PC-3 (cell line): ENCODE results near the gene DMD. TPM values are rescaled to one million over a fixed set of nuclear protein-coding genes. Genes with fewer than 3 reads are reported as not detected.
A peak's percentile ranks its signal among the peaks of the same experiment; 100 is the strongest.

ENCODE experiments used
- ATAC-seq: fragments of 200-7000 bp; cut with Tn5 transposase; 2 replicates; pipeline ENCODE4 v1.9.1; 2020; ENCODE audit warnings: mild to moderate bottlenecking, moderate library complexity
- BruUV-seq: library from RNA; stranded (reverse); fragments of 400-500 nt; replicated peaks from 2 replicates; lab custom pipeline; 2021; lab: Mats Ljungman, UMichigan
- CTCF ChIA-PET: fragments of 300-600 bp; sonication (Branson Sonifier 250); formaldehyde crosslinking; loops from one replicate; lab custom pipeline; 2022; ENCODE audit warnings: antibody characterized with exemption; lab: Charles Lee
- POLR2A ChIA-PET: fragments of 300-600 bp; sonication (Branson Sonifier 250); formaldehyde crosslinking; loops from one replicate; lab custom pipeline; 2022; ENCODE audit warnings: antibody characterized with exemption; ENCODE audit not compliant: unreplicated experiment; lab: Charles Lee
- DNase-seq: peaks from one replicate; pipeline ENCODE4 v3.0.0-alpha.2; 2015
- H2AFZ ChIP-seq: fragments of 300-600 bp; sonication (generic); 2 replicates; pipeline ENCODE4 v1.6.0; 2016; ENCODE audit warnings: antibody characterized with exemption, low read length
- H3F3A ChIP-seq: fragments of 300-600 bp; sonication (generic); one replicate; pipeline ENCODE4 v1.6.0; 2017; ENCODE audit warnings: antibody characterized with exemption, low read length, control low read depth, mild to moderate bottlenecking; ENCODE audit not compliant: unreplicated experiment
- H3K27ac ChIP-seq: fragments of 300-600 bp; sonication (generic); 2 replicates; pipeline ENCODE4 v1.5.1; 2016; ENCODE audit warnings: mild to moderate bottlenecking, low read length
- H3K27me3 ChIP-seq: fragments of 300-600 bp; sonication (generic); 2 replicates; pipeline ENCODE4 v1.6.1; 2016; ENCODE audit warnings: low read length, mixed read lengths
- H3K36me3 ChIP-seq: fragments of 300-600 bp; sonication (generic); 2 replicates; pipeline ENCODE4 v1.6.1; 2016; ENCODE audit warnings: low read depth, mixed run types, low read length, mixed read lengths
- H3K4me1 ChIP-seq: fragments of 300-600 bp; sonication (generic); 2 replicates; pipeline ENCODE4 v1.5.1; 2016; ENCODE audit warnings: low read length; ENCODE audit not compliant: insufficient read depth
- H3K4me2 ChIP-seq: fragments of 300-600 bp; sonication (generic); 2 replicates; pipeline ENCODE4 v1.6.0; 2016; ENCODE audit warnings: low read length
- H3K4me3 ChIP-seq: fragments of 300-600 bp; sonication (generic); 2 replicates; pipeline ENCODE4 v1.5.1; 2016; ENCODE audit warnings: mild to moderate bottlenecking, low read length, mixed read lengths
- H3K79me2 ChIP-seq: fragments of 300-600 bp; sonication (generic); 2 replicates; pipeline ENCODE4 v1.6.1; 2017; ENCODE audit warnings: low read length, mixed read lengths
- H3K9ac ChIP-seq: fragments of 300-600 bp; sonication (generic); 2 replicates; pipeline ENCODE4 v1.6.0; 2016; ENCODE audit warnings: mild to moderate bottlenecking, low read length
- H3K9me2 ChIP-seq: fragments of 300-600 bp; sonication (generic); replicated peaks from 2 replicates; pipeline ENCODE4 v1.6.1; 2016; ENCODE audit warnings: mixed run types, low read length, mixed read lengths
- H3K9me3 ChIP-seq: fragments of 300-600 bp; sonication (generic); 2 replicates; pipeline ENCODE4 v1.6.1; 2016; ENCODE audit warnings: low read length, mixed read lengths
- H4K20me1 ChIP-seq: fragments of 300-600 bp; sonication (generic); 2 replicates; pipeline ENCODE4 v1.6.1; 2016; ENCODE audit warnings: low read length, mixed read lengths
- CTCF ChIP-seq: fragments of 300-600 bp; sonication (generic); conservative IDR thresholded peaks from 2 replicates; pipeline ENCODE4 v1.5.1; 2017; ENCODE audit warnings: antibody characterized with exemption, low read depth, mild to moderate bottlenecking, low read length
- EZH2 ChIP-seq: fragments of 300-600 bp; sonication (generic); IDR thresholded peaks from one replicate; pipeline ENCODE4 v1.6.1; 2017; ENCODE audit warnings: antibody characterized with exemption, mild to moderate bottlenecking, low read length; ENCODE audit not compliant: unreplicated experiment
- EZH2phosphoT487 ChIP-seq: fragments of 300-600 bp; sonication (generic); IDR thresholded peaks from 2 replicates; pipeline ENCODE4 v1.6.1; 2018; ENCODE audit warnings: mild to moderate bottlenecking, antibody characterized with exemption, low read length, borderline replicate concordance
- intact Hi-C: fragments of 100-400 bp; cut with micrococcal nuclease; formaldehyde crosslinking; loops from 2 replicates; pipeline ENCODE4 v1.9.0; 2023
- total RNA-seq: library from RNA; depleted of rRNA; stranded (reverse); fragments of >200 nt; gene quantifications from 2 replicates; pipeline ENCODE4 v1.2.3, GENCODE V29; 2014

The DMD gene
- total RNA-seq, 1 experiment from 2014 or later = not detected

GRCh38 chrX:31629195-31629594 lies 1582.2 kb downstream of the DMD start:
- Histone ChIP-seq H3K9me2 (no peaks in the 10 kb centered on the region), H2AFZ (no peak overlapping the region), H3K4me2 (no peak overlapping the region), H3K4me3 (no peak overlapping the region), H4K20me1 (no peaks in the 10 kb centered on the region), H3K27ac (no peak overlapping the region), H3F3A (no peaks in the 10 kb centered on the region), H3K9me3 (no peaks in the 10 kb centered on the region), H3K36me3 (no peaks in the 10 kb centered on the region), H3K79me2 (no peaks in the 10 kb centered on the region), H3K9ac (no peak overlapping the region), H3K4me1 (no peaks in the 10 kb centered on the region), H3K27me3 (no peaks in the 10 kb centered on the region)
- BruUV-seq = no TSS peak
- POLR2A ChIA-PET = no interaction called here
- ATAC-seq (no peak), DNase-seq (no peak)
- TF ChIP-seq EZH2 (no peak), CTCF (no peak), EZH2phosphoT487 (no peak)
- CTCF ChIA-PET = no interaction called here
- intact Hi-C loops = no loop called here

DNA sequence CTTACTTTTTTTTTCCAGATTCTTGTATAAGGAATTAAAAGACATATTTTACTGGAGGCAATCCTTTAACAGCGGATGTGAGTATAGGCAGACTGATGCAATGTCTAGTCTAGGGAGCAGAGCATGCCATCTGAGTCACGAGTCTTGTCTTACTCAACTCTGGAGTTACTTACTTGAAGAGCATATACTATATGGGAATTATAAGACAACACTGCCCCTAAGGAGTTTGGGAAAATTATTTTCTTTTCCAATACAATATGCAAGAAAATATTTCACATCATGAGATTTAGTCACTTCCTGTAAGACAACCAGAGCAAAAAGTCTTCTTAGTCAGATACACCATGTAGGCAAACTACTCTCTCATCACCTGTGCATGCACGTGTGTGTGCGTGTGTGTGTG lies 1602.2 kb downstream of the DMD start:
- no peaks in the 10 kb centered on the region for H3K4me1 ChIP-seq
- no peak overlapping the region for H2AFZ ChIP-seq
- no peaks in the 10 kb centered on the region for H4K20me1 ChIP-seq
- POLR2A ChIA-PET = no interaction called here
- H3K27ac ChIP-seq = no peak overlapping the region
- TF ChIP-seq EZH2 (no peak), CTCF (no peak), EZH2phosphoT487 (no peak)
- BruUV-seq = no TSS peak
- ATAC-seq (no peak), DNase-seq (peak; percentile 1)
- H3K36me3 ChIP-seq = no peaks in the 10 kb centered on the region
- CTCF ChIA-PET = no interaction called here
- H3F3A ChIP-seq = no peaks in the 10 kb centered on the region
- intact Hi-C loops = no loop called here
- H3K9ac ChIP-seq = no peak overlapping the region
- no peaks in the 10 kb centered on the region for H3K27me3 ChIP-seq
- no peak overlapping the region for H3K4me2 ChIP-seq
- H3K9me3 ChIP-seq = no peaks in the 10 kb centered on the region
- H3K9me2 ChIP-seq = no peaks in the 10 kb centered on the region
- H3K79me2 ChIP-seq = no peaks in the 10 kb centered on the region
- no peak overlapping the region for H3K4me3 ChIP-seq

- Histone ChIP-seq H3K27ac (no peak overlapping the region), H2AFZ (no peak overlapping the region), H3K4me1 (no peaks in the 10 kb centered on the region), H3K27me3 (no peaks in the 10 kb centered on the region), H3K9ac (no peak overlapping the region), H3K9me2 (no peaks in the 10 kb centered on the region), H3K79me2 (no peaks in the 10 kb centered on the region), H3K9me3 (no peaks in the 10 kb centered on the region), H3F3A (no peaks in the 10 kb centered on the region), H3K4me2 (no peak overlapping the region), H3K4me3 (no peak overlapping the region), H4K20me1 (no peaks in the 10 kb centered on the region), H3K36me3 (no peaks in the 10 kb centered on the region)
- intact Hi-C loops = no loop called here
- DNase-seq (no peak), ATAC-seq (no peak)
- TF ChIP-seq EZH2 (no peak), CTCF (no peak), EZH2phosphoT487 (no peak)
- ChIA-PET POLR2A (no interaction called here), CTCF (no interaction called here)
- BruUV-seq = no TSS peak
These were observed 1602.7 kb downstream of the DMD start for GRCh38 chrX:31608638-31609037.
